HepG2 (cell line): ENCODE data around the gene STK17A. TPM values are rescaled to one million over a fixed set of nuclear protein-coding genes. Genes with fewer than 3 reads are reported as not detected.

Experiments used
- ARNT ChIP-seq: fragments of 450-650 bp; IDR thresholded peaks from 2 replicates; pipeline ENCODE4 v1.6.1; 2017
- CENPX ChIP-seq: sonication (generic); formaldehyde crosslinking; IDR thresholded peaks from 2 replicates; pipeline ENCODE4 v1.9.0; 2021; ENCODE audit warnings: mild to moderate bottlenecking, missing genetic modification reagents, moderate library complexity
- HOXA3 ChIP-seq: sonication (generic); formaldehyde crosslinking; IDR thresholded peaks from 2 replicates; pipeline ENCODE4 v1.5.0; 2020; ENCODE audit warnings: missing genetic modification reagents
- HOXA5 ChIP-seq: sonication (generic); formaldehyde crosslinking; IDR thresholded peaks from 2 replicates; pipeline ENCODE4 v1.4.0; 2020; ENCODE audit warnings: missing genetic modification reagents
- JUND ChIP-seq: sonication (generic); formaldehyde crosslinking; IDR thresholded peaks from 2 replicates; pipeline ENCODE4 v1.8.0; 2022; ENCODE audit warnings: mild to moderate bottlenecking, missing genetic modification reagents
- KDM6A ChIP-seq: IDR thresholded peaks from 2 replicates; pipeline ENCODE4 v1.6.1; 2016; ENCODE audit warnings: low read depth
- MTF1 ChIP-seq: sonication (generic); formaldehyde crosslinking; IDR thresholded peaks from 2 replicates; pipeline ENCODE4 v1.5.0; 2020; ENCODE audit warnings: missing genetic modification reagents
- MYC ChIP-seq: sonication (generic); formaldehyde crosslinking; IDR thresholded peaks from 2 replicates; pipeline ENCODE4 v1.9.0; 2021; ENCODE audit warnings: missing genetic modification reagents, borderline replicate concordance
- NFIC ChIP-seq: IDR thresholded peaks from 2 replicates; pipeline ENCODE4 v1.6.1; 2012; ENCODE audit warnings: mild to moderate bottlenecking, low read length, inconsistent platforms
- NFRKB ChIP-seq: fragments of 450-650 bp; IDR thresholded peaks from 2 replicates; pipeline ENCODE4 v1.6.1; 2017
- RNF2 ChIP-seq: fragments of 450-650 bp; conservative IDR thresholded peaks from 2 replicates; pipeline ENCODE4 v1.6.1; 2016; ENCODE audit warnings: low read depth
- SETDB1 ChIP-seq: sonication (generic); formaldehyde crosslinking; IDR thresholded peaks from 2 replicates; pipeline ENCODE4 v1.5.1; 2020; ENCODE audit warnings: missing genetic modification reagents, mild to moderate bottlenecking, borderline replicate concordance
- SMAD3 ChIP-seq: sonication (generic); formaldehyde crosslinking; IDR thresholded peaks from 2 replicates; pipeline ENCODE4 v1.4.0; 2020; ENCODE audit warnings: missing genetic modification reagents
- TBX2 ChIP-seq: sonication (generic); formaldehyde crosslinking; IDR thresholded peaks from 2 replicates; pipeline ENCODE4 v1.5.0; 2020; ENCODE audit warnings: missing genetic modification reagents, mild to moderate bottlenecking, borderline replicate concordance
- TGIF2 ChIP-seq: IDR thresholded peaks from 2 replicates; pipeline ENCODE4 v1.6.1; 2016; ENCODE audit warnings: control low read depth, missing compliant biosample characterization
- U2AF1 ChIP-seq: fragments of 200-400 bp; formaldehyde crosslinking; optimal IDR thresholded peaks from 2 replicates; pipeline ENCODE3; 2017; ENCODE audit warnings: mild to moderate bottlenecking, low read depth, low read length
- ZC3H4 ChIP-seq: sonication (generic); formaldehyde crosslinking; IDR thresholded peaks from 2 replicates; pipeline ENCODE4 v1.4.0; 2020; ENCODE audit warnings: missing genetic modification reagents, borderline replicate concordance
- ZNF207 ChIP-seq: fragments of 450-650 bp; IDR thresholded peaks from 2 replicates; pipeline ENCODE4 v1.6.1; 2016; ENCODE audit warnings: antibody characterized with exemption, borderline replicate concordance
- ZNF335 ChIP-seq: sonication (generic); formaldehyde crosslinking; IDR thresholded peaks from 2 replicates; pipeline ENCODE4 v1.4.0; 2020; ENCODE audit warnings: missing genetic modification reagents
- ZNF350 ChIP-seq: sonication (generic); formaldehyde crosslinking; IDR thresholded peaks from 2 replicates; pipeline ENCODE4 v1.4.0; 2020; ENCODE audit warnings: mild to moderate bottlenecking, low read depth, missing genetic modification reagents, borderline replicate concordance
- ZNF367 ChIP-seq: sonication (generic); formaldehyde crosslinking; IDR thresholded peaks from 2 replicates; pipeline ENCODE4 v1.4.0; 2020; ENCODE audit warnings: missing genetic modification reagents, borderline replicate concordance
- ZNF510 ChIP-seq: sonication (generic); formaldehyde crosslinking; IDR thresholded peaks from 2 replicates; pipeline ENCODE4 v1.4.0; 2020; ENCODE audit warnings: low read depth, mild to moderate bottlenecking, missing genetic modification reagents
- ZNF572 ChIP-seq: sonication (generic); formaldehyde crosslinking; IDR thresholded peaks from 2 replicates; pipeline ENCODE4 v1.5.1; 2020; ENCODE audit warnings: mild to moderate bottlenecking, missing genetic modification reagents
- ZNF879 ChIP-seq: sonication (generic); formaldehyde crosslinking; IDR thresholded peaks from 2 replicates; pipeline ENCODE4 v1.8.1; 2023; ENCODE audit warnings: missing genetic modification reagents
- polyA plus RNA-seq, 8 experiments: library from polyadenylated mRNA; depleted of rRNA in 3 of 8; stranded (reverse) in 7 of 8; unstranded in 1 of 8; fragments of >200 nt; fragmentation: Illumina TruSeq in 4 of 8; extraction: Trizol in 4 of 8; gene quantifications; 2 replicates each; pipeline versions ENCODE4 v1.2.1 to v1.2.3, GENCODE V29; 2011 to 2016; ENCODE audit warnings: low read depth in 4 of 8, missing spikeins in 1 of 8, mixed read lengths in 1 of 8; ENCODE audit not compliant: insufficient read depth in 1 of 8
- total RNA-seq, 5 experiments: library from RNA; depleted of rRNA; stranded (reverse); fragments of >200 nt; fragmentation: Illumina TruSeq; extraction: Trizol; gene quantifications; 2 replicates each; pipeline ENCODE4 v1.2.3, GENCODE V29; 2016; ENCODE audit warnings: low read depth in 1 of 5
- TF ChIP-seq, protein P1 (sequence below): sonication (generic); formaldehyde crosslinking; IDR thresholded peaks from 2 replicates; pipeline ENCODE4 v1.5.0; 2020; ENCODE audit warnings: missing genetic modification reagents
- TF ChIP-seq, protein P2 (sequence below): sonication (generic); formaldehyde crosslinking; IDR thresholded peaks from 2 replicates; pipeline ENCODE4 v1.5.0; 2020; ENCODE audit warnings: missing genetic modification reagents
- TF ChIP-seq, protein P3 (sequence below): sonication (generic); formaldehyde crosslinking; conservative IDR thresholded peaks from 2 replicates; pipeline ENCODE4 v1.5.0; 2020; ENCODE audit warnings: missing genetic modification reagents
- TF ChIP-seq, protein P4 (sequence below): sonication (generic); formaldehyde crosslinking; IDR thresholded peaks from 2 replicates; pipeline ENCODE4 v1.8.0; 2022; ENCODE audit warnings: missing genetic modification reagents, low read depth, mild to moderate bottlenecking, borderline replicate concordance
- TF ChIP-seq, protein P5 (sequence below): sonication (generic); formaldehyde crosslinking; IDR thresholded peaks from 2 replicates; pipeline ENCODE4 v1.4.0; 2020; ENCODE audit warnings: missing genetic modification reagents

The STK17A gene
- total and polyA plus RNA-seq, 2 of the 13 experiments (the other 11 are each of a cell fraction or from before 2014, with no cell fraction given): 18.6 to 24.3 TPM

GRCh38 chr7:43583424-43584194 lies 701 bp downstream of the STK17A start (continued):
- TF ChIP-seq, protein P1, sequence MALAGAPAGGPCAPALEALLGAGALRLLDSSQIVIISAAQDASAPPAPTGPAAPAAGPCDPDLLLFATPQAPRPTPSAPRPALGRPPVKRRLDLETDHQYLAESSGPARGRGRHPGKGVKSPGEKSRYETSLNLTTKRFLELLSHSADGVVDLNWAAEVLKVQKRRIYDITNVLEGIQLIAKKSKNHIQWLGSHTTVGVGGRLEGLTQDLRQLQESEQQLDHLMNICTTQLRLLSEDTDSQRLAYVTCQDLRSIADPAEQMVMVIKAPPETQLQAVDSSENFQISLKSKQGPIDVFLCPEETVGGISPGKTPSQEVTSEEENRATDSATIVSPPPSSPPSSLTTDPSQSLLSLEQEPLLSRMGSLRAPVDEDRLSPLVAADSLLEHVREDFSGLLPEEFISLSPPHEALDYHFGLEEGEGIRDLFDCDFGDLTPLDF (CRISPR knock-in tag): no peak
- TF ChIP-seq HOXA3 (CRISPR knock-in tag): peak; percentile 43; the same call in 1 of the 2 replicates
- no peak for TF ChIP-seq HOXA5 (CRISPR knock-in tag)
- TF ChIP-seq KDM6A: no peak
- TF ChIP-seq ZNF350: no peak
- TF ChIP-seq, protein P2, sequence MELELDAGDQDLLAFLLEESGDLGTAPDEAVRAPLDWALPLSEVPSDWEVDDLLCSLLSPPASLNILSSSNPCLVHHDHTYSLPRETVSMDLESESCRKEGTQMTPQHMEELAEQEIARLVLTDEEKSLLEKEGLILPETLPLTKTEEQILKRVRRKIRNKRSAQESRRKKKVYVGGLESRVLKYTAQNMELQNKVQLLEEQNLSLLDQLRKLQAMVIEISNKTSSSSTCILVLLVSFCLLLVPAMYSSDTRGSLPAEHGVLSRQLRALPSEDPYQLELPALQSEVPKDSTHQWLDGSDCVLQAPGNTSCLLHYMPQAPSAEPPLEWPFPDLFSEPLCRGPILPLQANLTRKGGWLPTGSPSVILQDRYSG: no peak
- no peak for TF ChIP-seq CENPX (CRISPR knock-in tag)
- no peak for TF ChIP-seq ZNF879 (CRISPR knock-in tag)
- no peak for TF ChIP-seq RNF2
- TF ChIP-seq, protein P3, sequence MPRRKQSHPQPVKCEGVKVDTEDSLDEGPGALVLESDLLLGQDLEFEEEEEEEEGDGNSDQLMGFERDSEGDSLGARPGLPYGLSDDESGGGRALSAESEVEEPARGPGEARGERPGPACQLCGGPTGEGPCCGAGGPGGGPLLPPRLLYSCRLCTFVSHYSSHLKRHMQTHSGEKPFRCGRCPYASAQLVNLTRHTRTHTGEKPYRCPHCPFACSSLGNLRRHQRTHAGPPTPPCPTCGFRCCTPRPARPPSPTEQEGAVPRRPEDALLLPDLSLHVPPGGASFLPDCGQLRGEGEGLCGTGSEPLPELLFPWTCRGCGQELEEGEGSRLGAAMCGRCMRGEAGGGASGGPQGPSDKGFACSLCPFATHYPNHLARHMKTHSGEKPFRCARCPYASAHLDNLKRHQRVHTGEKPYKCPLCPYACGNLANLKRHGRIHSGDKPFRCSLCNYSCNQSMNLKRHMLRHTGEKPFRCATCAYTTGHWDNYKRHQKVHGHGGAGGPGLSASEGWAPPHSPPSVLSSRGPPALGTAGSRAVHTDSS (CRISPR knock-in tag): no peak
- TF ChIP-seq, protein P4, sequence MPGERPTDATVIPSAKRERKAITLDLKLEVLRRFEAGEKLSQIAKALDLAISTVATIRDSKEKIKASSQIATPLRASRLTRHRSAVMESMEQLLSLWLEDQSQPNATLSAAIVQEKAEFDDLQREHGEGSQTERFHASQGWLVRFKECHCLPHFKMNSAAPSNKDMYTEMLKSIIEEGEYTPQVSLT: no peak; the same call in 1 of the 2 replicates
- TF ChIP-seq ZNF572 (CRISPR knock-in tag): no peak
- TF ChIP-seq ZNF335 (CRISPR knock-in tag): no peak
- peak; percentile 39; the same call in 1 of the 2 replicates for TF ChIP-seq MYC (CRISPR knock-in tag)
- TF ChIP-seq ZNF510 (CRISPR knock-in tag): no peak
- TF ChIP-seq NFRKB: no peak
- TF ChIP-seq TGIF2 (CRISPR knock-in tag): no peak
- TF ChIP-seq U2AF1: no peak
- TF ChIP-seq ARNT: no peak
- TF ChIP-seq MTF1 (CRISPR knock-in tag): no peak
- no peak for TF ChIP-seq ZC3H4 (CRISPR knock-in tag)
- TF ChIP-seq, protein P5, sequence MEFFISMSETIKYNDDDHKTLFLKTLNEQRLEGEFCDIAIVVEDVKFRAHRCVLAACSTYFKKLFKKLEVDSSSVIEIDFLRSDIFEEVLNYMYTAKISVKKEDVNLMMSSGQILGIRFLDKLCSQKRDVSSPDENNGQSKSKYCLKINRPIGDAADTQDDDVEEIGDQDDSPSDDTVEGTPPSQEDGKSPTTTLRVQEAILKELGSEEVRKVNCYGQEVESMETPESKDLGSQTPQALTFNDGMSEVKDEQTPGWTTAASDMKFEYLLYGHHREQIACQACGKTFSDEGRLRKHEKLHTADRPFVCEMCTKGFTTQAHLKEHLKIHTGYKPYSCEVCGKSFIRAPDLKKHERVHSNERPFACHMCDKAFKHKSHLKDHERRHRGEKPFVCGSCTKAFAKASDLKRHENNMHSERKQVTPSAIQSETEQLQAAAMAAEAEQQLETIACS (CRISPR knock-in tag): no peak
- TF ChIP-seq NFIC: no peak
- no peak for TF ChIP-seq SMAD3 (CRISPR knock-in tag)
- no peak for TF ChIP-seq JUND (CRISPR knock-in tag)
- no peak for TF ChIP-seq ZNF207
- TF ChIP-seq SETDB1 (CRISPR knock-in tag): no peak
- peak; percentile 17; the same call in 1 of the 2 replicates for TF ChIP-seq TBX2 (CRISPR knock-in tag)
- no peak for TF ChIP-seq ZNF367 (CRISPR knock-in tag)
